Left renal pelvis (tissue), 4 donors: Measurements from ENCODE around the gene ADCY2. TPM values are rescaled to one million over a fixed set of nuclear protein-coding genes. Genes with fewer than 3 reads are reported as not detected.

Experiments used
- DNase-seq, 4 donors: peaks; one replicate each; pipeline ENCODE4 v3.0.0-alpha.2; 2013; ENCODE audit warnings: low read depth in 4 of 4, low spot score in 3 of 4
- polyA plus RNA-seq, 4 donors: library from polyadenylated mRNA; unstranded; fragments of 120-200 nt; gene quantifications; one replicate each; pipeline ENCODE4 v1.2.1, GENCODE V29; 2013; ENCODE audit not compliant: insufficient read length in 4 of 4

ADCY2 gene
- polyA plus RNA-seq, 4 donors = 4.4 to 7.7 (median 6.4) TPM

- DNase-seq = no peak
Observed at GRCh38 chr5:7852542-7852941, 456.6 kb downstream of the ADCY2 start.

- DNase-seq = no peak
Observed at GRCh38 chr5:7852988-7853387, 457.1 kb downstream of the ADCY2 start.

GRCh38 chr5:7855611-7856010 lies 459.7 kb downstream of the ADCY2 start:
- no peak for DNase-seq

GRCh38 chr5:7856855-7857254 lies 460.9 kb downstream of the ADCY2 start:
- no peak for DNase-seq

GRCh38 chr5:7857361-7857760 lies 461.4 kb downstream of the ADCY2 start:
- DNase-seq = no peak

- no peak for DNase-seq
Observed at GRCh38 chr5:7857926-7858632, 462.1 kb downstream of the ADCY2 start.

GRCh38 chr5:7866196-7866595 lies 470.3 kb downstream of the ADCY2 start:
- no peak for DNase-seq

- DNase-seq = no peak
Observed at GRCh38 chr5:7867260-7867659, 471.3 kb downstream of the ADCY2 start.

GRCh38 chr5:7868427-7868772 lies 472.5 kb downstream of the ADCY2 start:
- DNase-seq = no peak

- DNase-seq = peak; percentile 74 to 87 (median 80)
Observed at GRCh38 chr5:7868773-7869473, 473.0 kb downstream of the ADCY2 start, which contains the start of the genes FASTKD3 and MTRR. TSS of gene FASTKD3 (minus strand) at chr5:7869031. CDS start at chr5:7868083, 948 bp downstream. TSS of gene MTRR (plus strand) at chr5:7869148. CDS start at chr5:7870795, 1,647 bp downstream.

GRCh38 chr5:7869474-7870136 lies 473.7 kb downstream of the ADCY2 start:
- no peak for DNase-seq

GRCh38 chr5:7871653-7872052 lies 475.7 kb downstream of the ADCY2 start:
- DNase-seq = no peak

- no peak for DNase-seq
Observed at GRCh38 chr5:7872517-7873130, 476.7 kb downstream of the ADCY2 start.

- DNase-seq = no peak
Observed at GRCh38 chr5:7873216-7873615, 477.3 kb downstream of the ADCY2 start.

- DNase-seq = no peak
Observed at GRCh38 chr5:7874639-7875038, 478.7 kb downstream of the ADCY2 start.

- no peak for DNase-seq
Observed at GRCh38 chr5:7875151-7875550, 479.2 kb downstream of the ADCY2 start.

GRCh38 chr5:7876867-7877266 lies 480.9 kb downstream of the ADCY2 start:
- no peak for DNase-seq

GRCh38 chr5:7877851-7878250 lies 481.9 kb downstream of the ADCY2 start:
- no peak for DNase-seq

GRCh38 chr5:7878381-7878873 lies 482.5 kb downstream of the ADCY2 start:
- DNase-seq = no peak
